Lower leg skin (tissue), 3 donors: ENCODE data around the gene CSF3.

Experiments used
- POLR2A ChIP-seq, 2 donors: fragments of 450-650 bp; IDR thresholded peaks; one replicate each; pipeline ENCODE4 v1.6.1; 2016 to 2017; ENCODE audit warnings: antibody characterized with exemption in 2 of 2, mild to moderate bottlenecking in 1 of 2, moderate library complexity in 1 of 2
- TF ChIP-seq, protein P1 (sequence below), 3 donors: fragments of 450-650 bp; IDR thresholded peaks; one replicate each; pipeline ENCODE4 v1.5.1; 2016; ENCODE audit warnings: antibody characterized with exemption in 3 of 3, mild to moderate bottlenecking in 3 of 3, moderate library complexity in 2 of 3

- TF ChIP-seq, protein P1, sequence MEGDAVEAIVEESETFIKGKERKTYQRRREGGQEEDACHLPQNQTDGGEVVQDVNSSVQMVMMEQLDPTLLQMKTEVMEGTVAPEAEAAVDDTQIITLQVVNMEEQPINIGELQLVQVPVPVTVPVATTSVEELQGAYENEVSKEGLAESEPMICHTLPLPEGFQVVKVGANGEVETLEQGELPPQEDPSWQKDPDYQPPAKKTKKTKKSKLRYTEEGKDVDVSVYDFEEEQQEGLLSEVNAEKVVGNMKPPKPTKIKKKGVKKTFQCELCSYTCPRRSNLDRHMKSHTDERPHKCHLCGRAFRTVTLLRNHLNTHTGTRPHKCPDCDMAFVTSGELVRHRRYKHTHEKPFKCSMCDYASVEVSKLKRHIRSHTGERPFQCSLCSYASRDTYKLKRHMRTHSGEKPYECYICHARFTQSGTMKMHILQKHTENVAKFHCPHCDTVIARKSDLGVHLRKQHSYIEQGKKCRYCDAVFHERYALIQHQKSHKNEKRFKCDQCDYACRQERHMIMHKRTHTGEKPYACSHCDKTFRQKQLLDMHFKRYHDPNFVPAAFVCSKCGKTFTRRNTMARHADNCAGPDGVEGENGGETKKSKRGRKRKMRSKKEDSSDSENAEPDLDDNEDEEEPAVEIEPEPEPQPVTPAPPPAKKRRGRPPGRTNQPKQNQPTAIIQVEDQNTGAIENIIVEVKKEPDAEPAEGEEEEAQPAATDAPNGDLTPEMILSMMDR (IDR thresholded peaks at IDR 0.05), result no peak
- TF ChIP-seq POLR2A (IDR thresholded peaks at IDR 0.05), result no peak
Measured at GRCh38 chr17:40056379-40057015, 41.3 kb downstream of the CSF3 start.
